WTC11 (cell line): ENCODE measurements around the gene ZNF451. TPM values are rescaled to one million over a fixed set of nuclear protein-coding genes. Genes with fewer than 3 reads are reported as not detected.

Source experiments
- ATAC-seq: fragments of 200-7000 bp; cut with Tn5 transposase; 2 replicates; pipeline ENCODE4 v1.10.0; 2021; ENCODE audit warnings: mild to moderate bottlenecking, moderate library complexity
- CTCF ChIA-PET: fragments of 300-600 bp; sonication (Branson Sonifier 250); formaldehyde crosslinking; loops from one replicate; lab custom pipeline; 2021; ENCODE audit warnings: antibody characterized with exemption; lab: Charles Lee
- POLR2A ChIA-PET: fragments of 350-600 bp; sonication (Branson Sonifier 250); formaldehyde crosslinking; loops from one replicate; lab custom pipeline; 2021; ENCODE audit warnings: antibody characterized with exemption; lab: Charles Lee
- DNase-seq: peaks from one replicate; pipeline ENCODE4 v3.0.0; 2021; ENCODE audit warnings: low spot score
- H3K27ac Mint-ChIP-seq: 2 replicates; pipeline ENCODE4 v1.8.0; 2021; ENCODE audit warnings: mixed read lengths
- H3K27me3 Mint-ChIP-seq: 2 replicates; pipeline ENCODE4 v1.8.0; 2021; ENCODE audit warnings: low read depth, mild to moderate bottlenecking, moderate library complexity, mixed read lengths
- H3K36me3 Mint-ChIP-seq: 2 replicates; pipeline ENCODE4 v1.8.0; 2021; ENCODE audit warnings: mixed read lengths
- H3K4me1 Mint-ChIP-seq: 2 replicates; pipeline ENCODE4 v1.8.0; 2022; ENCODE audit warnings: mixed read lengths
- H3K4me3 Mint-ChIP-seq: 2 replicates; pipeline ENCODE4 v1.8.0; 2021; ENCODE audit warnings: mild to moderate bottlenecking, moderate library complexity, mixed read lengths
- H3K9me3 Mint-ChIP-seq: 2 replicates; pipeline ENCODE4 v1.8.0; 2021; ENCODE audit warnings: mixed read lengths
- ATF3 ChIP-seq: sonication (generic); formaldehyde crosslinking; conservative IDR thresholded peaks from 2 replicates; pipeline ENCODE4 v1.8.1; 2022; ENCODE audit warnings: mild to moderate bottlenecking, missing genetic modification reagents
- FOXP4 ChIP-seq: sonication (generic); formaldehyde crosslinking; IDR thresholded peaks from 2 replicates; pipeline ENCODE4 v1.8.0; 2022; ENCODE audit warnings: mild to moderate bottlenecking, missing genetic modification reagents
- GABPB1 ChIP-seq: sonication (generic); formaldehyde crosslinking; IDR thresholded peaks from 2 replicates; pipeline ENCODE4 v1.8.1; 2023; ENCODE audit warnings: mild to moderate bottlenecking, missing genetic modification reagents
- MAX ChIP-seq: sonication (generic); formaldehyde crosslinking; IDR thresholded peaks from 2 replicates; pipeline ENCODE4 v1.8.0; 2022; ENCODE audit warnings: mild to moderate bottlenecking, missing genetic modification reagents
- MYBL2 ChIP-seq: sonication (generic); formaldehyde crosslinking; IDR thresholded peaks from 2 replicates; pipeline ENCODE4 v1.8.1; 2023; ENCODE audit warnings: mild to moderate bottlenecking, moderate library complexity, missing genetic modification reagents
- NFE2L1 ChIP-seq: sonication (generic); formaldehyde crosslinking; IDR thresholded peaks from 2 replicates; pipeline ENCODE4 v1.8.1; 2023; ENCODE audit warnings: missing genetic modification reagents
- SOX15 ChIP-seq: fragments of 250-450 bp; sonication (Bioruptor Pico); IDR thresholded peaks from 2 replicates; pipeline ENCODE4 v1.9.0; 2021; ENCODE audit warnings: mild to moderate bottlenecking
- SP1 ChIP-seq: sonication (generic); formaldehyde crosslinking; conservative IDR thresholded peaks from 2 replicates; pipeline ENCODE4 v1.8.1; 2022; ENCODE audit warnings: missing genetic modification reagents
- ZNF121 ChIP-seq: sonication (generic); formaldehyde crosslinking; IDR thresholded peaks from 2 replicates; pipeline ENCODE4 v1.8.0; 2023; ENCODE audit warnings: missing genetic modification reagents
- ZNF416 ChIP-seq: fragments of 250-450 bp; sonication (Bioruptor Pico); IDR thresholded peaks from 2 replicates; pipeline ENCODE4 v1.9.0; 2021; ENCODE audit warnings: mild to moderate bottlenecking, inconsistent platforms
- ZNF423 ChIP-seq: fragments of 250-450 bp; sonication (Bioruptor Pico); IDR thresholded peaks from 2 replicates; pipeline ENCODE4 v2.1.2; 2022; ENCODE audit warnings: mild to moderate bottlenecking, moderate library complexity
- ZNF532 ChIP-seq: fragments of 250-450 bp; sonication (Bioruptor Pico); IDR thresholded peaks from 2 replicates; pipeline ENCODE4 v1.9.0; 2021; ENCODE audit warnings: mild to moderate bottlenecking, borderline replicate concordance
- ZNF671 ChIP-seq: fragments of 250-450 bp; sonication (Bioruptor Pico); IDR thresholded peaks from 2 replicates; pipeline ENCODE4 v1.8.0; 2021; ENCODE audit warnings: mild to moderate bottlenecking
- ZSCAN18 ChIP-seq: fragments of 250-450 bp; sonication (Bioruptor Pico); IDR thresholded peaks from 2 replicates; pipeline ENCODE4 v2.1.2; 2022; ENCODE audit warnings: mild to moderate bottlenecking, moderate library complexity
- total RNA-seq: library from RNA; stranded (reverse); gene quantifications from 3 replicates; pipeline ENCODE4 v1.2.3, GENCODE V29; 2021

Gene ZNF451
- total RNA-seq, 1 experiment from 2014 or later: 55.4 TPM

- Mint-ChIP-seq H3K27me3 (peaks cover 5% of the 10 kb centered on the region; the same call in 1 of the 2 replicates), H3K36me3 (0 out of 2 replicates have a peak, but pooled peaks cover under 1% of the 10 kb centered on the region)
- no peak for ATAC-seq
- TF ChIP-seq ATF3 (CRISPR knock-in tag): no peak
- no peak for TF ChIP-seq FOXP4 (CRISPR knock-in tag)
- TF ChIP-seq NFE2L1 (CRISPR knock-in tag): 0 out of 2 replicates have a peak, but pooled peaks have one; percentile 29
- TF ChIP-seq ZNF671 (CRISPR knock-in tag): no peak
- no peak for TF ChIP-seq ZNF416 (CRISPR knock-in tag)
- TF ChIP-seq MAX: no peak
- no peak for TF ChIP-seq SOX15 (CRISPR knock-in tag)
- 0 out of 2 replicates have a peak, but pooled peaks have one; percentile 9 for TF ChIP-seq GABPB1 (CRISPR knock-in tag)
- 0 out of 2 replicates have a peak, but pooled peaks have one; percentile 2 for TF ChIP-seq MYBL2 (CRISPR knock-in tag)
- TF ChIP-seq SP1 (CRISPR knock-in tag): 0 out of 2 replicates have a peak, but pooled peaks have one; percentile 16
- no peak for TF ChIP-seq ZNF121
- TF ChIP-seq, all 79 proteins: peak for 4
- DNase-seq: no peak
- CTCF ChIA-PET: interaction anchor here (0.9 to 2.5 kb wide), 4 partner anchors 143 to 313 kb away, joined by 3 to 10 read pairs (median 8); partner anchors contain the start of genes BEND6 and PRIM2
- H3K27ac Mint-ChIP-seq: peak overlapping the region; percentile 93
- peak overlapping the region; percentile 87 for H3K4me3 Mint-ChIP-seq
- peaks cover 49% of the 10 kb centered on the region for H3K4me1 Mint-ChIP-seq
- H3K9me3 Mint-ChIP-seq: no peaks in the 10 kb centered on the region
- POLR2A ChIA-PET: interaction anchor here (0.6 to 2.8 kb wide), 3 partner anchors 48 to 149 kb away, joined by 3 to 22 read pairs (median 3); partner anchors contain the start of genes PRIM2 and RAB23
Measured at GRCh38 chr6:57173056-57173885, 83.3 kb downstream of the ZNF451 start.

GRCh38 chr6:57173886-57174510 is 84.0 kb downstream of the ZNF451 start:
- POLR2A ChIA-PET: no interaction called here

More at GRCh38 chr6:57173886-57174510, 84.0 kb downstream of the ZNF451 start:
- TF ChIP-seq NFE2L1 (CRISPR knock-in tag) (peak; percentile 71), ZSCAN18 (CRISPR knock-in tag) (no peak), ZNF532 (CRISPR knock-in tag) (no peak), ZNF423 (CRISPR knock-in tag) (no peak)
- Mint-ChIP-seq H3K4me1 (peaks cover 50% of the 10 kb centered on the region), H3K27ac (peak overlapping the region; percentile 93), H3K4me3 (peak overlapping the region; percentile 87), H3K9me3 (no peaks in the 10 kb centered on the region), H3K36me3 (no peaks in the 10 kb centered on the region), H3K27me3 (peaks cover 5% of the 10 kb centered on the region; the same call in 1 of the 2 replicates)
- CTCF ChIA-PET: no interaction called here
- no peak for ATAC-seq
- no peak for DNase-seq
